Ishikawa (cell line): ENCODE results near the gene KLHL24.

Source experiments
- CEBPB ChIP-seq: IDR thresholded peaks from 2 replicates; pipeline ENCODE4 v1.6.1; 2012
- CREB1 ChIP-seq: IDR thresholded peaks from 2 replicates; pipeline ENCODE4 v1.6.1; 2012; ENCODE audit warnings: low read depth
- EGR1 ChIP-seq: IDR thresholded peaks from 2 replicates; pipeline ENCODE4 v1.6.1; 2012
- EP300 ChIP-seq: IDR thresholded peaks from 2 replicates; pipeline ENCODE4 v1.6.1; 2012; ENCODE audit warnings: borderline replicate concordance
- FOXM1 ChIP-seq: IDR thresholded peaks from 2 replicates; pipeline ENCODE4 v1.6.1; 2012; ENCODE audit warnings: low read depth, borderline replicate concordance
- MAX ChIP-seq: IDR thresholded peaks from 2 replicates; pipeline ENCODE4 v1.6.1; 2012
- NFIC ChIP-seq: IDR thresholded peaks from 2 replicates; pipeline ENCODE4 v1.6.1; 2012
- RAD21 ChIP-seq: IDR thresholded peaks from 2 replicates; pipeline ENCODE4 v1.6.1; 2012; ENCODE audit warnings: low read depth
- TAF1 ChIP-seq: IDR thresholded peaks from 2 replicates; pipeline ENCODE4 v1.6.1; 2012; ENCODE audit warnings: low read depth, mild to moderate bottlenecking
- YY1 ChIP-seq: IDR thresholded peaks from 2 replicates; pipeline ENCODE4 v1.6.1; 2012; ENCODE audit warnings: low read depth

- TF ChIP-seq MAX (no peak), TAF1 (no peak), EP300 (no peak), CREB1 (no peak), FOXM1 (no peak), CEBPB (no peak), RAD21 (no peak), YY1 (no peak), EGR1 (no peak), NFIC (no peak)
Observed at GRCh38 chr3:183586477-183586876, 48.9 kb upstream of the KLHL24 start.
